ENCODE data around the gene TRIM3.
A peak's percentile ranks its signal among the peaks of the same experiment; 100 is the strongest.

Gene TRIM3

DNA sequence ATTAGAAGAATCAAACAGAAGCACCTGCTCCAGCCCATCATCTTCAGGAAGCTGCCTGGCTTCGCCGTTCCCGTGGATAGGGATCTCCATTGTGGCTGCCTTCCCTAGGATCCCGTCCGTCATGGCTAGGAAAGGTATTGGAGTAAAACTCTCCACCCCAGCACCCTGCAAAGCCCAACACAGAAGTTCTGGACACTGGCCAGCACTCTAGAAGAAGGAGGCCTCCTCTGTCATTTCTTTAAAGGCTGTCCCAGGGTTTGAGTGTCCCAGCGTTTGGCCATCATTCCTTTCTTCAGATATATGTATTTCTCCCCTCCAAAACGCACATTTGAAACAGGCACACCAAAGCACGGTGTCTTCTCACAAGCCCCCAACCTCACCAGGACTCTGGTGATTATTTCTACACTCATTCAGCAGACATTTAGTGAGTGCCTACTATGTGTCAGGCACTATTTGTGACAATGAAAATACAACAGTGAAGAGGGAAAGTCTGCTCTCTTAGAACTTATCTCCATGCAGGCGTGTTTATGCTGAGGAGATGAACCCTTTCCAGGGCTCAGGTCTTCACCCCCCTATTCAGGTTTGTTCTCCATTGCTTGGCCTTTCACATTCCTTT is 6.7 kb upstream of the TRIM3 start:
- DNase-seq: no peak

DNA sequence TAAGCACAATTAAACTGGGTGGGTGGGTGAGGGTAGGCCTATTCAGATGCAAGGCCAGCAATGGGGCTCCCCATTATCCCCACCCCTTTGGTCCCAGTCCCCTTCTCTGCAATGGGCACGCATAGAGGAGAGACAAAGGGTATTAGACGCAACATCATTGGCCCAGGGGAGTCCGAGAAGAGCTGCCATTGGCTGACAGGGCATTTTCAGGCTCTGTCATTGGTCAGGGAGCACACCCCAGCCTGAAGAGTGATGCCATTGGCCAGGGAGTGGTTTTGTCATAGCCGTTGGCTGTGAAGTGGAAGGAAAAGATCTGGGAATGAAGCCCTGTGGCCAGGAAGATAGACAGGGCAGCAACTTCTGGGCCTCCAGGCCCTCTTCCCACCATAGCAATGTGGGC is 2.8 kb upstream of the TRIM3 start:
- no peak for DNase-seq

DNA sequence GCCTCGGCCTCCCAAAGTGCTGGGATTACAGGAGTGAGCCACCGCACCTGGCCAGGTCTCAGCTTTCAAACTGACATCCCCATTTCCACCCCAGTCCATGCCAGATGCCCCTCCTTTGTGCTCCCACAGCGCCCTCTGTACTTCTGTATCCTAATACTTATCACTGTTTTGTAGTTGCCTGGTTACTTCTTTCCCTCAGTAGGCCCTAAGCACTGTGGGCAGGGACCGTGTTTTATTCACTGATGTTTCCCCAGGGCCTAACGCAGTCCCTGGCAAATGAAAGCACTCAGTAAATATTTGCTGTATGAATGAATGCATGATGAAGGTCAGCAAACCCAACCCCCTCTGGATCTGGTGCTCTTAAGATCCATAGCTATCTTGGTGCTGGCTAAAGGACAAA is 2.2 kb upstream of the TRIM3 start:
- peak in 1 of 2 experiments; percentile 1 for DNase-seq

DNA sequence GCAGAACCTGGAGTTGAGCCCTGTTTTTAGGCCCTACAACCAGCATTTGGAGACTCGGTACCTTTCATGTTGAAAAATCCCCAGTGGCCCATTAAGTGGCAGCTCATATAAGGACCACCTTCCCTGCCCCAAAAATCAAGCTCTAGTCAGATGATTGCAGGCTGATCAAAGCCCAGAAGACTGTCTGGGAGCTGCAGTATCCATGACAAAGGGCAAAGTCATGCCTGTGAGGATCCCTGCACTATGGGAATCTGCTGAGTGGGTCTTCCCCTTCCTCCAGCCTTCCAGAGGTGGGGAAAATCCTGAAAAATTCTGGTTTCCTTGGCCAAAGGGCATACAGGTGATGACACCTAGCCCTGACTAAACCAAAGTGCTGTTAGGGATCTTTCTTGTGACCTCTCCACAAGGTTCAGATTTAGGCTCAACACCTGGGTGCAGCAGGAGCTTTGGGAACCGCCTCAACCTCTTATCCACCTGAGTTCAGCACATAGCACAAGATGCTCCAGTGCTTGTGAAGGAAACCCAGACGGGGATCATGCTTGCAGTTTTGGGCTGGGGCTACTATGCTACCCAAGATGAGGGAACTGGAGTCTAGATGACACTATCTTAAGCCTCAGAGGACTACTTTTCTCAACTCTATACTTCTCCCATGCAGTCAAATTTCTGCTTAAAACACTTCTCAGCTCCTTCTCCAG is 1.2 kb upstream of the TRIM3 start:
- peak in 1 of 2 experiments; percentile 2 for DNase-seq

DNA sequence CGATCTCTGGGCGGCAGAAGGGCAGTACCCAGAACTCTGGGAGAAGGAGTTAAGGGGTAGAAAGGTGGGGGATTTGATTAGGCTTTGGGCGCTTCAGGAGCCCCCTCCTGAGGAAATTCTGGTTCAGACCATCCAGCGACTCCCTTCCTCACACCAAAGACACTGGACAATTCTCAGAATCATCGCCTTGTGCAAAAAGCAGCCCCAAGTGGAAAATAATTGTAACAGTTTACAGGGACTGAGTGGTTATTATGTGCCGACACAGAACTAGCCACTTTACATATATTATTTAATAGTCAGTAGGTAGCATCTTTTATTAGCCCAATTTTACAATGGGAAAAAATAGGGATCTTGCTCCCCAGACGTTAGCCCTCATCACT is 662 bp upstream of the TRIM3 start:
- DNase-seq: no peak

DNA sequence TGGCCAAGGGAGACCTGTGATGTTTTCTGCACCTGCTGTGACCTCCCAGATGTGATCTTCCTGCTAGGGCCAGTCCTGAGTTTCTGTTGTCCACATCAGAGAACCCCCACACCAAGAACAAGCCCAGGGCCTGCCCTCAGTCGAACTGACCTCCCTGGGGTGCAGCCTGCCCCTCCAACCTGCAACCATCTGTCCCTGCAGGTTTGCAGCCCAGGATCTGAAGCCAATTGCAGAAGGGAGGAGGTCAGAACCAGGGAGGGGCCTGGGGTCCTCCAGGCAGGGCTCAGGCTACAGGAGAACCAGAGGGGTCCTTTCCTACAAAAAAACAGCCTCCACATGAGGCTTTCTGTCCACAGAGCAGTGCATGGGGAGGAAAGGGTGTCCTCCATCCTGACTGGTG is 807 bp downstream of the TRIM3 start:
- no peak for DNase-seq

DNA sequence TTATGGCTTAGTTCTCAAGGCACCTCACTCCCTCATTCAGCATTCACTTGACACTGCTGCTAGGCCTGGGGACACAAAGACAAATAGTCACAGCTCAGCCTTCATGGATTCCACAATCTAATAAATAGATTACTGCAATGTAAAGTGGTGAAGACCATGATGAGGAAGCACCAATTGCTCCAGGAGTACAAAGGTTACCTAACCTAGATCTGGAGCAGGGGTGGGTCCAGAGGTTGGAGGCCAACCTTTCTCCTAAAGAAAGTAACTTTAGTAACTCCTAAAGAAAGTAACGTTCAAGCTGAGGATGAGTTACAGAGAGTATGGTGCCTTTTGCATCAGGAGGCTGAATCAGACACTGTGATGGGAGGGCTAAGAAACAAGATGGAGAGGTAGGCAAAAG is 4.1 kb downstream of the TRIM3 start:
- DNase-seq: no peak

DNA sequence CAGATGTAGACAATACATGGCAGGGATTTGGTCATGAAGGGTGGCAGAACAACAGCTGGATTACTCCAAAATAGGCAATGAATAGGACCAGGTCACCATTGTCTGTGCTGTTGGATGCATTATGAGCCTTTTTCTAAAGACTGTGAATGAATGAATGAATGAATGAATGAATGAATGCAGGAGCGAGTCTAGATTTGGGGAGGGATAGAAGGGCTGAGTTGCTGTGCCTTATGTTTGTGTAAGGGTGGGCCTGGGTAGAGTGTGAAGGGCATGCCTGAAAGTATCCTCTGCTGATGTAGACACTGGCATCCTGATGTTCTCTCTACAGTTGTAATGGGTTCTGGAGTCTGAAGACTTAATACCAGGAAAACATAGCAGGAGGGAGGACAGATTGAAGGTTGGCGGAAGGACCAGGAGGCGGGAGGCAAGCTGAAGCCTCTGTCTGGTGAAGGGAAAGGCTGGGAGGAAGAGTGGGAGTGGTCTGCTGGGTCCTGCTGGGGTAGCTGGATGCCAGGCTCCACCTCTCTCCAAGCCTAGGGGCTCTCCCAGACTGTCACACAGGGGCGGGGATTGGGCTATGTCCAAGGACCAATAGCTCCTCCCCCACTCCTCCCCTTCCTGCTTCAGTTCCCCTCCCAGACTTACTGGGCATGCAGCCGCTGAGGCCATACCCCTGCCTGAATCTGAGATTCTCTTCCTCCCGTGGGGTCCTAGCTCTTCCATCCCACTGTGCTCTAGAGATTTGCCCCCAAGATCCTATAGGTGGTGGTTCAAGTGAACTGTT is 4.8 kb downstream of the TRIM3 start:
- no peak for DNase-seq

DNA sequence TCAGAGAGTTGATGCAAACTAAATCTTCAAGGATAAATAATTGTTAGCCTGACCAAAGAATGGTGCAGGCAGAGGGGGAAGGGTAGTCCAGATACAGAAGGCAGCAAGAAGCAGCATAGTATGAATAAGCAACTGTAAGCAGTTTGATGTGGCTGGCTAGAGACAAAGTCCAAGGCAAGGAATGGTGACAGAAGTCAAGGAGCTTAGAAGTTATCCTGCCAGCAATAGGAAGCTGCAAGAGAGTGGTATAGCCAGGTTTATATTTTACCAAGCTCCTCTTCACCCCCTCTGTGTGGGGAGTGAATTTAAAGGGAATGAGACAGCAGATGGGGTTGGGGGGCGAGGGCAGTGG is 14.7 kb downstream of the TRIM3 start:
- DNase-seq: no peak

DNA sequence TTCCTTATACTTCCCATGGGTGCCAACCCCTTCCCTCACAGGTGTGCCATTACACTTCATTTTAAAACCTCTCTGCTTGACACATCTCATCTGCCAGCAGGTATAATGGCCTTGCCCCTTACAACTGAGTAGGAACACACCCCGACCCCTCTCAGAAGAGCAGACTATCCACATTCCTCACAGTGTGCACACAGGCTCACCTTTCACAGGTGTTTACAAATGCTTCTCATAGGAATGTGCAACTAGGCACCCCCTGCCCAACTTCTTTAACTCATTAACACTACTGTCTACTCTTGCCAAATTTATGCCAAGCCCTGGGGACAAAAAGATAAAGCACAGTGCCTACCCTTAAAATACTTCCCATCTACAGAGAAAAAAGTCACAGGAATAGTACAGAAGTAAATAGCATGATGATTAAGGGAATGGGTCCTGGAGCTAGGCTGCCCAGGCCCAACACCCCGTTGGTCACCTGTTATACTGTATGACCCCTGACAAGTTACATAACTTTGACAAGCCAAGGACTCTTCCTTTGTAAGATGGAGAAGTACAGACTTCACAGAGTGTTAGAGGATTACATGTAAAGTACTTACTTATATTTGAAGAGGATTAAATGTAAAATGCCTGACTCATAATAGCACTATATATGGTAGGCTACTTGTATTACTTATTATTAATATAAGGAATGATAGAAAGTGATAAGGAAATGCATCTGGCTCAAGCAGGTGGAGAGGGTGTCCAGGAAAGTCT is 15.2 kb downstream of the TRIM3 start:
- DNase-seq: no peak

DNA sequence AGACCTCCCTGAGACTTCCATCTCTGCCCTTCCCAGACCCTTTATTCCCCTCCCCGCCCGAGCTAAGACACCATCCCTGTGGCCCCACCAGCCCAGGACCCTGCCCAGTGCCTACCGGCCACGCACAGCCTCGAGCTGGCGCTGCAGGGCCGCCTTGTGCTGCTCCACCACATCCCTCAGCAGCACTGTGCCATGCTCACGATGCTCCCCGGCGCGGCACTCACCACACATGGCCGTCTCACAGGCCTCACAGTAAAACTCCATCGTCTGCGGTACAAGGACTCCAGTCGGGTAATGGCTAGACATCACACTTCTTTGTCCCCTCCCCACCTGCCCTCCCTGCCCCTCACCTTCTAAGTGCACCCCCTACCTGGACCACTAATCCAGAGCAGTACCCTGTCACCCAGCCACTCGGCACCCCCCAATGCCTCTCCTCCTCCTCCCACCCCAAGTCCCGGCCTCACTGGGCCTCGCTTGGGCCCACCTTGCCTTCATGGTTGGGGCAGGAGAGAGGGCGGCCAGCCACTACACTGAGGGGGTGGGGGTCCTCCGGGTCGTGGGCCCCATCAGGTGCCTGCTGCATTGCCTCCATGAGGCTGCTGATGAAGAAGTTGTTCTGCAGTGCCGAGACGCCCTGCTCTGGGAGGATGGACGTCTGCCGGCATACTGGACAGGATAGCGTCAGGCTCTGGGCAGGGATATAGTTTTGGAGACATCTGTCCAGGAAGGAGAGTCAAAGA is 16.0 kb downstream of the TRIM3 start:
- no peak for DNase-seq

DNA sequence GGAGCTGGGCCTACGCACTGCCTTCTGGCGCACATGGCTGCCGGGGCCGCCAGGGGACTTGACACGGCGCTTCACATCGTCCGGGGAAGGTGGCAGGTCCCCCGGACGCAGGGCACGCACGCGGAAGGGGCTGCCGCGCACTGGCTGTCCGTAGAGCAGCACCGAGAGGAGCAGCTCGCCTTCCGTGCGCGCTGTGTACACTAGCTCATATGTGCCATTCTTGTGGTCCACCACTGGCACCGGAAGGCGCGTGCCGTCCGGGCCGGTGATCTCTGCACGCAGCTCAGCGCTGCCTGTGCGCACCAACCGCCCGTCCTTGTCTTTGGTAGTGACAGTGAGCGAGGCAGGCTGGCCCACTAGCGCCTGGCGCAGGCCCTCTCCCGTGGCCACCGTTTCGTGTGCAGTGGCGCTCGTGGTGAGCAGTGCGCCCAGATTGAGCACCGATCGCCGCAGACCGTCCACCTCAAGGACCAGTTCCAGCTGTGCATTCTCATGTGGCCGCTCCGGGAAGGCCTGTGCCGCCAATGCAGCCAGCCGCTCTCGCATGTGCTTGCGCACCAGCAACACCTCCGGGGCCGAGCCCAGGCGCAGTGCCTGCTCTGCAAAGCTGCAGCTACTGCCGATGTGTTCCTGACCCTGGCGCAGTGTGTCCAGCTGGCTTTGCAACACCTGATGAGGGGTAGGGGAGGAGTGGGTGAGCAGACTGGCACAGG is 17.2 kb downstream of the TRIM3 start:
- no peak for DNase-seq

DNA sequence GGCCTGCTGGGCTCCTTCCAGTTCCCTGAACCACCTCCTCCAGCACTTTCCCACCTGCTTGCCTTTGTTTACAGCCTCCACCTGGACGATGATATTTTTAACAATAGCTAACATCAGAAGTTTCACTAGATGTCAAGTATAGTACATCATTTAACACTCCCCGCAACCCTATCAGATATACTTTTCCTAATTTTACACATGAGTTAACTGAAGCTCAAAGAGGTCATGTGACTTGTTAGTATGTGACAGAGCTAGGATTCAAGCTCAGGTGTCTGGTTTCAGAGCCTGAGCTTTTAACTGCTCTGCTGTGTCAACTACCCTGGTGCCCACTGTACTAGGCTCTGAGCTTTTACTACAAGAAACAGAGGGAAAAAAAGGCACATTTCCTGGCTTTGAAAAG is 18.7 kb downstream of the TRIM3 start:
- DNase-seq: no peak

DNA sequence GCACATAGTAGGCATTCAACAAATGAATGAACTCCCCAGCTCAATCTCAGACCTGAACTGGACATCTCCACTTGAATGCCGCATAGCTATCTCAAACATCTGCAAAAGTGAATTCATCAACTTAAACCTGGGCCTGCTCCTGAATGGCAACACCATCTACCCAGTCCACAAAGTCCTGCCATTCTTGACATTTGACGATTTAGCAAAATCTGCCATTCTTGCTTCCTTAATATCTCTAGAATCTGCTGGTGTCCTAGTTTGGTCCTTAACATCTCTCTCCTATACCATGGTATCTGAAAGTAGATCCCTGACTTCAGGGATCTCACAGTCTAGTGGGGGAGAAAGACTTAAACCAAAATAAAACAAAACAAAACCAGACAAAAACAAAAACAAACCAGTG is 20.6 kb downstream of the TRIM3 start:
- no peak for DNase-seq

DNA sequence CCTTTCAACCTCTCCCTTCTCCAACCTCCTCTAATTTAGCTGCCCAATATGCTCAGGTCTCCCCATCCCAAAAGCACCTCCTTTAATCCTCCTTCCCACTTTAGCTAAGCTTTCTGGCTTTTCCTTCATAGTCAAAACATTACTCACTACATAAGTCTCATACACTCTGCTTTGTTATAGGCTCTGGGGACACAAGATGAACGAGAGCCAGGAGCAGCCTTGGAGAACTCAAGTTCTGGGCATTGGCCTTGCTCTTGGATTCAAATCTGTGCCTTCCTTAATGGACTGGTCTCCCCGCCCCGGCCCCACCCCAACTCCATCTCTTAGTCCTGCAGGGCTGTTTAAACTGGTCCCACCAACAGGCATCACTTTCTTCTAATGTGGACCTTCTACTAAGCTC is 21.5 kb downstream of the TRIM3 start:
- no peak for DNase-seq

DNA sequence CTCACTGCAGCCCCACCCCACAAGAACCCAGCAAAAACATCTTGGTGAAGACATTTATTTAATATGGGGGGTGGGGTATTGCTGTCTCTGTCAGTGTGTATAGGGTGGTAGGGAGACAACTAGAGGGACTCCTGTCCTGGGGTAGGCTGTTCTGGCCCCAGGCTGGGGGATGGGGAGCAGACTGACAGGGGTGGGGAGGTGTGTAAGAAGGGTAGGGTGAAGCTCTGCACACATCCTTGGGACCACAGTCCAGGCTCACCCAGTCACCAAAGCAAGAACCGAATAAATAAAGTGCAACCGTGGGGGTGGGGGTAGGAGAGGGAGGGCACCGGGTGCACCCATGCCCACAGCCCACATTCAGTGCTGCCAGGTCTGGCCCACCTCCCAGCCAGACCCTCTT is 25.2 kb downstream of the TRIM3 start:
- DNase-seq: no peak

DNA sequence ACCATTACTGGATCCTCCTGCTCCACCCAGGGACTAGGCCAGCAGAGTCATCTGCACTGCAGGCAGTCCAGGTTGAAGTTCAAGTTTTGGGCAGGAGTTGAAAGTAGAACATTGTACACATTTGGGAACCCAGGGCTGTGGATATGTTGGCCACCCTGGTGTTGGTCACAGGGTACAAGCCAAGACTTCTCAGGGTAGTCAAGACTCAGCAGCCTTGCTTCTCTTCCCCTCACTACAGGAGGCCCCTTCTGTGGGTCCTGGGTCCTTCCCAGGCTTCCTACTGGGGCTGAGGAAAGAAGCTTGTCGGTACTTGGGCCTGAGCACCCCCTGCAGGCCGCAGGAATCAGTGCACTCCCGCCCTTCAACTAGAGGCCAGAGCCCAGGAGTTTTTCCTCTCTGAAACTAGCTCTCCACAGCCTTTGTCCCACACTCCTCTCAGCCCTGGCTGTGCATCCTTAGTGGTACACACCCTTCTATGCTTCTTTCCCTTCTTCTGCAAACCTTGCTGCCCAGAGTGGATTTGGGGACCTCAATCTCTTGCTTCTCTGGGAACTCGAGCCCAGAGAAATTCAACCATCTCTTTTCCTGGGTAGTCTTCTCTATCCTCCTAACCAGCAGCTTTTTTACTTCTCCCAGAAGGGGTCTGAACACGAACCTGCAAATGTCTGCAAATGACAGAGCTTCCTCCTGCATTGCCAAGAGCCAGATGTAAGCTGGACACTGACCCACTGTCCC is 30.3 kb downstream of the TRIM3 start:
- DNase-seq: peak; percentile 47 to 58

DNA sequence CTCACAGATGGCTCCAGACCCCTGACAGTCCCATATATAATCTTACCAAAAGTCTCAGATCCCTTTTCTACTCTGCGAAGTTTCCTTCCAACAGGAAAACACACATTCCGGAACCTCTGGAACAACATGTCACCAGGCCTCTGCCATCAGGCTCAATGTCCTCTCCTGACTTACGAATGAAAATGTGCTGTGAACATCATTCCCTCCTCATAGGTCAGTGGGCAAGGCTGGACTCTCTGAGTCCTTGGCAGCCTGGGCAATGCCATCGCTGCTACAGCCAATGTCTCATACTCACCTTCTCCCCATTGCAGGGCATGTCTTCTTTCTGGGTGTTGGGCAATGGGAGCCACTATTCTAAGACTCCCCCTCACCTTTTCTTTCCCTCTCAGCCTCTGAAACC is 31.3 kb downstream of the TRIM3 start:
- no peak for DNase-seq

DNA sequence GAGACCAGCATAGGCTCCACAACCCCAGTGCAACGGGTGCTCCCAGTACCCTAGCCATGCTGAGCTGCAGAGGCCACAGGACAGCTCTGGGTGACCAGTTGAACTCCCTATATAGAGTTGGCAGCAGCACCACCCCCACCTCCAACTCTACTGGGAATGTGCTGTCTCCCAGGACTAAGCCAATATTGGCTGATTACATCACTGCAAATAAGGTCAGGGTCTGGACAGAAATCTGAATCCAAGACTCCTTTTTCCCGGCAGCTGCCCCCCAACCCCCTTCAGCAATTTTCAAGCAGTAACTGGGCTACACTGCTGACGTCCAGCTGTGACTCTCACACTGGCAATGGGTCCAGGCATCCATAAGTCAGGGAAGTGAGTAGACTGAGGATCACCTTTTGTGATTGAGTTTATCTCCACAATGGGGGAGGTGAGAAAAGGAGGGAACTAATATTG is 32.8 kb downstream of the TRIM3 start, which contains the start of gene HPX:
TSS of gene HPX (minus strand) at position 82 of the 453 bp plus-strand sequence. CDS start at position 58, 24 bp downstream.
- no peak for DNase-seq

DNA sequence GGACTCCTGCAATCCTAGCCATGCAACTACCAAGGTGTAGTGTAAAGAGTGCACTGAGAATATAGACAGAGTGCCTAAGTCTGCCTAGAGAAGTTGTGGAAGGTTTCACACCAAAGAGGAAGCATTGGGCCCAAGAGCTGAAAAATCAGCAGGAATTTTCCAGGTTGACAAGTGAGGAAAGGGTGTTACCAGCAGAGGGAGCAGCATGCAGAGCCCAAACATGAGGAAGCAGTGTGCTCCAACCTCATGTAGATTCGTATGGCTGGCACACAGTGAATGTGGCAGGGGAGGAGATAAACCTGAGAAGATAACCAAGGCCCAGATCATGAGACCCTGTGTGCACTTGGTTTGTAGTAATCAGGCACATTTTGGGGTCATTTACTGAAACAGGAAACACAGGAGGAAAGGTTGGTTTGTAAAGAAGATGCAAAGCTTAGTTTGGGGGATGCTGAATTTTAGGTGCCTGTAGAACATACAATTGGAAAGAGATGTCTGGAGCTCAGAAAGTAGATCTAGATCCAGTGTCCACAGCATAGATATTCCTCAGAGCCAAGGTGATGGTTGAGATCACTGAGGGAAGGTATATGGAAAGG is 34.7 kb downstream of the TRIM3 start:
- peak; percentile 55 to 80 for DNase-seq

DNA sequence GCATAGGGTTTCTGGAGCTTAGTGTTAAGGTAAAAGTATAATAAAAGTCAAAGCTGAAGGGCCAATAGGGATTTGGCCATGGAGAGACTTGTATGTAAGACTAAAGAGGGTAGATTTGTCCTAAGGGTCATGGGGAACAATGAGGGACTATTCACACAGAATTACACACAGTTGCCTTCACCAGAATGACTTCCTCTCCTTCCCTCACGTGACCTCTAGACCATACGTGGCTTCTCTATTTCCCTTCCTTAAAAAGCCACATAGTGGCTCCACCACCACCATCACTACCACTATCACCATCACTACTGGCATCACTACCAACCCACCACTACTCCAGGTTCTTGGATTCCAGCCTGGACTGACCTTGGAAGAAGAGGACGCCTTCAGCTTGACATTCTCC is 35.7 kb downstream of the TRIM3 start:
- DNase-seq: peak; percentile 71 to 76

Data from AML-193 (cell line).